Activated T-helper 1 cell treated with Interleukin-2 at 50 U/mL for 16 hours (primary cell): Measurements from ENCODE around the gene OR6C68.
"Not testable (repeated sequence)": the region's sequence is repeated elsewhere in the genome, so short reads cannot be mapped to it uniquely, and the experiment has no call there.

Source experiments
- DNase-seq: peaks from one replicate; pipeline ENCODE4 v3.0.0-alpha.2; 2020; ENCODE audit warnings: low read depth

OR6C68 gene

DNA sequence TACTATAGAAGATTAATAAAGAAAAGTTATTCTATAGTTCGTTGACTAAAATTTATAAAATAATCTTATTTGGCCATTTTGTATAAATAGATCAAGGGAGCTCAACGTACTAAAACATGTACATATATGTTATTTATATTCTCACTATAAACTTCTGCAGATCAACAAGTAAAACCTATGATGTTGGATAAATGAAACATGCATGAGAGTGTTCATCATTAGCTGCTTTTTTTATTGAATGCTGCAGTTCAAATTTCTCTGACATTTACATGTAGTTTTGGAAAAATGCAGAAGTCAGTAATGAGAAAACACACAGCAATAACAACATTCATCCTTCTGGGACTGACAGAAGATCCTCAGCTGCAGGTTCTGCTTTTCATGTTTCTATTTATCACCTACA, at the start of gene OR6C68:
Gene OR6C68, plus strand, starts transcription at position 301 of the 400 bp plus-strand sequence. Its CDS starts 0 bp downstream, at position 301.
- DNase-seq, result no peak

DNA sequence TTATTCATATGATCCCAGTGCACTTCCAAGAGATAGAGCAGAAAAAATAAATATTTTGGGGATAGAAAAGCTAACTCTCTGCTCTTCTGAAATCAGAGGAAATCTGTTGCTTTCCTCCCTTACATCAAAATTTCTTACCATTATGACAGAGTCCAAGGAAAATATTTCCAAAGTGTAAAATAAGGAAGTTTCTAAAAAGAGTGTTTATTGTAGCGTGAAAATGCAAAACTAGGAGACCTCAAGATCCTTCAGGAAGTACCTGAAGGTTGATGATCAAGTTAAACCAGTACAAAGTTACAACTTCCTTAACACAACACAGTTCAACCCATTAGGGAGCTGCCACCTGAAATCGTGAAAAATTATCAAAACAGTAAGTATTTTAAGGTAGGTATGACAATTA, 48.4 kb upstream of the OR6C68 start, which contains the start of gene OR6C2:
Gene OR6C2, plus strand, starts transcription at position 301 of the 400 bp plus-strand sequence. CDS start 8,138 bp downstream, outside the sequence.
- DNase-seq, result no peak

DNA sequence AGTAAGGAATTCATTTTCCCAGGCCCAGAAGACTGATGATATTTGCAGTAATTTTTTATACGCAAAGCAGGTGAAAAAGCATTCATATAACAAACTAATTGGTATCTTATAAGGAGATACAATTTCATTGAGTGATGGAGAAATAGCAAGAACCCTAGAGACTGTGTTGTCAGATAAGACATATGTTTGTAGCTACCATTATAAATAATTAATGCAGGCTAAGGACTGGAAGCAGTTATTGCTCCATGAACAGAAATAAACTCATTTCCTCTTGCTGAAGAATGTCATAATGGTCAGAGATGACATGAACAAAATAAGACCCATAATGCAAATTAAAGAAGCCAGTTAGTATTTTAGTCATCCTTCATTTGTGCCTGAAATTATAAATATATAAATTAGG, 46.8 kb upstream of the OR6C68 start:
- DNase-seq, result no peak

DNA sequence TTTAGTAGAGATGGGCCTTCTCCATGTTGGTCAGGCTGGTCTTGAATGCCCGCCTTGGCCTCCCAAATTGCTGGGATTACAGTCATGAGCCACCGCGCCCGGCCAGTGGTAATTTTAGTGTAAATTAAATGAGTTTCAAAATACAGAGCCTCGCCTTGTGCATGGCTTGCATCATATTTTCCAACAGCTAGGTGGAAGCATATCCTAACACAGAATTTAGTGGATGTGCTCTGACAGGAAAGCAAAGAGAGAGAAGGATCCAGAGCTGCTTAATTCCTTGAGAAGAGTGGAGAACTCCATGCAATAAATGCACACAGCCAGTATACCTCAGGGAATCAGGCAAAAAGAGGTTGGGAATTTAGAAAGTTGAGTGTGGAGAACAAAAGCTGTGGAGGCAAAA, 45.9 kb upstream of the OR6C68 start:
- DNase-seq, result no peak

DNA sequence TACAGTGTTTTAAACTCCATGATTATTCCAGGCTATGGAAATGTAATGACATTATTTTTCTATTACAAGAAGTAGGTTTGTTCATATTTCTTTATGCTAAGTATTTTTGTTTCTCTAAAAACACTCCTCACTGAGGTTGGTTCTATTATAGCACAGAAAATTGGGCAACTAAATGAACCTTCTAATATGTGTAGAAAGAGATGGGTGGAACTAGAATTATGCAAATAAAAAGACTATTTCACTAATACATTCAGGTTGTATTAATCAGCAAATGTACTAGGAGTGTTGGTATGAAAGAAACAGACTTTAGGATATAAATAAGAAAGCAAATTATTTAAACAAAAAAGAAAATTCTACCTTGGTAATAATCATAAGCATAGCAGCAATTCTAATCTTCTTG, 43.4 kb upstream of the OR6C68 start:
- no peak for DNase-seq

DNA sequence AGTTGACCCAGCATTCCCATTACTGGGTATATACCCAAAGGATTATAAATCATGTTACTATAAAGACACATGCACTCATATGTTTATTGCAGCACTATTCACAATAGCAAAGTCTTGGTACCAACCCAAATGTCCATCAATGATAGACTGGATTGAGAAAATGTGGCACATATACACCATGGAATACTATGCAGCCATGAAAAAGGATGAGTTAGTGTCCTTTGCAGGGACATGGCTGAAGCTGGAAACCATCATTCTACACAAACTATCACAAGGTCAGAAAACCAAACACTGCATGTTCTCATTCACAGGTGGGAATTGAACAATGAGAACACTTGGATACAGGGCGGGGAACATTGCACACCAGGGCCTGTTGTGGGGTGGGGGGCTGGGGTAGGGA, 27.3 kb upstream of the OR6C68 start:
- DNase-seq, result not testable (repeated sequence)

DNA sequence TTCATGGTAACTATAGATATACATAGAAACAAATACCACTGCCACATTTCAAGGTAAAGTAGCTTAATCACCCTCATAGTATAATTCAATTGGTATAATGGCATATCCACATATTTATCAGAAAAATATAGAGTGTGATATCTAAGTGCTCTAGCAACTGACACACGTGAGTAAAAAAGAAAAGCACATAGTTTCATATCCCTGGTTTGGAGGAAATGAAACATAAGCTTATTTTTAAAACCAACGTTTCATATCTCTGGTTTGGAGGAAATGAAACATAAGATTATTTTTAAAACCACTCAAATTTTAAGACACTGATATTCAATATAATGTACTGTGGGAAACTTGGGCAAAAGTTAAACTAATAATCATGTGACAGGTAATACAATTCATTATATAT, 24.3 kb upstream of the OR6C68 start:
- DNase-seq, result no peak

DNA sequence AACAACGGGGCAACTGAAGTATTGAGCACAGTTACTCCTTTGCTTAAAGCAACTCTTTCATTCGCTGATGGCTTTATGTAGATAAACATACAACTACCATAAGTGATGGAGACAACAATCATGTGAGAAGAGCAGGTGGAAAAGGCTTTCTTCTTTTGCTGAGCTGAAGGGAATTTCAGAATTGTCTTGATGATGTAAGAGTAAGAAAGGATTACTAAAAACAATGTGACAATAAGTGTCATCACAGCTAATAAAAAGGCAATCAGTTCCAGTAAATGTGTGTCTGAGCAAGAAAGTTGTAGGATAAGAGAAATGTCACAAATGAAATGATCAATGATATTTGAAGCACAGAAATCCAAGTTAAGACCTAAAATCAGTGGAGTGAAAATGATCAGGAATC, 22.9 kb upstream of the OR6C68 start:
- no peak for DNase-seq

DNA sequence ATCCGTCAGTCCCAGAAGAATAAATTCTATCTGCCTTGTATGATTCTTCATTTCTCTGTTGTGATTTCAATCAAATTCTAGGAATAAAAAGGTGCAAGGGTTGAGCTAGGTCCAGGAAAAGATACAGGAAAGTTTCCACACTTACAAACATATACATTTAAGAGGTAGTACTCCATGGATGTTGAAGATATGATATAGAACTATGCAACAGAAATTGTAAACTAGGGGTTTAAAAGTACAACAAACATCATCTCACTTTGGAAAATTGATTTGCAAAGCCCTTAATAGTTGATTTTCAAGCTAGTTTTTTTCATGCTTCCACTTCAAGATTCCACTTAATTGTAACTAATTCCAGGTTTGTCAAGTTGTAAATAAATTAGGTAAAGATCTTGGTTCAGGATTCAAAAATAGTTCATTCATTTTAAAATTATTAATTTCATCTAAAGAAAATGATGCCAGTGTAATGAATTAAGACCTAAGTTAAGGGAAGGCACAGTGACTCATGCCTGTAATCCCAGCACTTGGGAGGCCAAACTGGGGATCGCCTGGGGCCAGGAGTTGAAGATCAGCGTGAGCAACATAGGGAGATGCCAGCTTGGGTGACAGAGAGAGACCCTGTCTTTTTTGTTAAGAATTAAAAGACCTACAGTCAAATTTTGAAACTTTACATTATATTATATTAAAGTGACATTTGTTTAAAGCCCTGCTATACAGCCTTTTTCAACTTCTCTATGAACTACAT, 21.9 kb upstream of the OR6C68 start, which contains the start of gene OR6C70:
Gene OR6C70, minus strand, starts transcription at position 51 of the 742 bp plus-strand sequence. Its CDS starts 0 bp downstream, at position 51.
- DNase-seq, result no peak

DNA sequence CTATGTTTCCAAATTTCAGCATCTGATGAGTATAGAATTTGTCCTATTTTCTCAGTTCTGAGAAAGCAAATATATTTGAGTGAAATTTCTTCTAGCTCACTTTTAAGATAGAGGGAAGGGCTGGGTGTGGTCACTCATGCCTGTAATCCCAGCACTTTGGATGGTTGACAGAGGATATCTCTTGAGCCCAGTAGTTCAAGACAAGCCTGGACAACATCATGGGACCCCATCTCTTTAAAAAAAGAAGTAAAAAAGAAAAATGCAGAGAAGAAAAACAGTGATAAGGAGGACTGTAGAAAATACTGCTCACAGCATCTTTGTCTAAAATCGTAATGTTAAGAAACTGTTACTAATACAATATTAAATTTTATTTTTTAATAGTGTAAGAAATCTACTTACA, 19.9 kb upstream of the OR6C68 start:
- no peak for DNase-seq

DNA sequence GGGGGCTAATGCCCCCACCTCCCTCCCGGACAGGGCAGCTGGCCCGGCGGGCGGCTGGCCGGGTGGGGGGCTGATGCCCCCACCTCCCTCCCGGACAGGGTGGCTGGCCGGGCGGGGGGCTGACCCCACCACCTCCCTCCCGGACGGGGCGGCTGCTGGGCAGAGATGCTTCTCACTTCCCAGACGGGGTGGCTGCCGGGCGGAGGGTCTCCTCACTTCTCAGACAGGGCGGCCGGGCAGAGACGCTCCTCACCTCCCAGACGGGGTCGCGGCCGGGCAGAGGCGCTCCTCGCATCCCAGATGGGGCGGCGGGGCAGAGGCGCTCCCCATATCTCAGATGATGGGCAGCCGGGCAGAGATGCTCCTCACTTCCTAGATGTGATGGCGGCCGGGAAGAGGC, 13.0 kb upstream of the OR6C68 start:
- not testable (repeated sequence) for DNase-seq

DNA sequence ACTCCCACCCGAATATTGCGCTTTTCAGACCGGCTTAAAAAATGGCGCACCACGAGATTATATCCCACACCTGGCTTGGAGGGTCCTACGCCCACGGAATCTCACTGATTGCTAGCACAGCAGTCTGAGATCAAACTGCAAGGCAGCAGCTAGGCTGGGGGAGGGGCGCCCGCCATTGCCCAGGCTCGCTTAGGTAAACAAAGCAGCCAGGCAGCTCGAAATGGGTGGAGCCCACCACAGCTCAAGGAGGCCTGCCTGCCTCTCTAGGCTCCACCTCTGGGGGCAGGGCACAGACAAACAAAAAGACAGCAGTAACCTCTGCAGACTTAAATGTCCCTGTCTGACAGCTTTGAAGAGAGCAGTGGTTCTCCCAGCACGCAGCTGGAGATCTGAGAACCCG, 7.9 kb upstream of the OR6C68 start:
- not testable (repeated sequence) for DNase-seq

DNA sequence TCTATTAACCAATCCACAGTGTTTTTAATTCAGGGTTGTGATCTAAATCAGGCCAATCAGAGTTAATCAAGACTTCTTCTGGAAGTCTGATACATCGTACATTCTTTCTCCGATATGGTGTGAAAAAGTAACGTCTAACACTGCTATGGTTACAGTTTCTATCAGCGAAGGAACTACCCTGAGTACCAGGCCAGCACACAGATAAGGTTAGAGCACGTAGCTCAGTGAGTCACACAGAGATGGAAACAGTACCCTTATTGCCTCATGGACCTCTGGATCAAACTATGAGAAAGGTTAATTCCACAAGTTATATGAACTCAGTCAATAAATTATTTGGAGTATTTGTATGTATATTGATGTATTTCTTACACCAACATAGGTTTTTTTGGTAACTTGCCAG, 3.3 kb downstream of the OR6C68 start:
- DNase-seq, result no peak

DNA sequence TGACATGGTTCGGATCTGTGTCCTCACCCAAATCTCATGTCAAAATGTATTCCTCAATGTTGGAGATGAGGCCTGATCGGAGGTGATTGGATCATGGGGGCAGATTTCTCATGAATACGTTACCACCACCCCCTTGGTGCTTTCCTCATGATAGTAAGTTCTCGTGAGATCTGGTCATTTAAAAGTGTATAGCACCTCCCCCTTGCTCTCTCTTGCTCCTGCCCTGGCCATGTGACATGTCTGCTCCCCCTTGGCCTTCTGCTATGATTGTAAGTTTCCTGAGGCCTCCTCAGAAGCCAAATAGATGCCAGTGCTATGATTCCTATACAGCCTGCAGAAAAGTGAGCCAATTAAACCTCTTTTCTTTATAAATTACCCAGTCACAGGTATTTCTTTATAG, 7.1 kb downstream of the OR6C68 start:
- no peak for DNase-seq

DNA sequence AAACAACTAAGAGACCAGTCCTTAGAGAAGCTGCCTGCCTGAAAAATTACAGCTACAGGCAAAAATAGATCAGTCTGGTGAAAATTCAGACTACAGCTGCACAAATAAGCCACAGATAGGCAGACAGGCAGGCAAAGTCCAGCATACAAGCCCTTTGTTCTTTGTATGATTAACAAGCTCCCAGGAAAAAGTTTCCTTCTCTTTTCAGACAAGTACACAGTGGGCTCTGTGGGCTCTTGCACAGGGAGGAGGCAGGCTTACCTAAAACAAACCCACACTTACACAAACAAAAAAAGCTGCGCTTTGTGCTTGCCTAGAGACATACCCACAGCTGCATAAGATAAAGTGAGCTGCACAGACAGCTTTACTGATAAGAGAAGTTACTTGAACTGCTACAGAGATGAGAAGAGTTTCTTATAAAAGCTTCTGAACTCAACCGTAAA, 7.7 kb downstream of the OR6C68 start:
- DNase-seq, result no peak

DNA sequence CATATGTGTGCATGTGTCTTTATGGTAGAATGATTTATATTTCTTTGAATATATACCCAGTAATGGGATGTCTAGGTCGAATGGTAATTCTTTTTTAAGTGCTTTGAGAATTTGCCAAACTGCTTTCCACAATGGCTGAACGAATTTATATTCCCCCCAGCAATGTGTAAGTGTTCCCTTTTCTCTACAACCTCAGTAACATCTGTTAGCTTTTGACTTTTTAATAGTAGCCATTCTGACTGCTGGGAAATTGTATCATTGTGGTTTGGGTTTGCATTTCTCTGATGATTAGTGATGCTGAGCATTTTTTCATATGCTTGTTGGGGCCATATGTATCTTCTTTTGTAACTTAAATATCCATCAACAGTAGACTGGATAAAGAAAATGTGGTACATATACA, 9.4 kb downstream of the OR6C68 start:
- no peak for DNase-seq

DNA sequence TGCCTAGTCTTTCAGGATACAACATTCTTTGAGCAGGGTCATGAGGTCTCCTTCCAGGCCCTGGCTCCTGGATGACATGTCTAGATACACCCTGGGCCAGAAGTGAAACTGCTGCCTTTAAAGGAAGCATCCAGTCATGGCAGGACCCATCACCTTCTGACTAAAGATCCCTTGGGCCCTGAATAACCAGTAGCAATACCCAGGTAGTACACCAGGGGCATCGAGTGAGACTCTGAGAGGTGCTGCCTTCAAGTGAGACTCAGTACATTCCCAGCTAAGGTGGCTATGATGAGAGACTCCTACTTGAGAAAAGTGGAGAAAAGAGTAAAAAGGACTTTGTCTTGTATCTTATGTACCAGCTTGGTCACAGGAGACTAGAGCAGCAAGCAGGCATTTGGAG, 23.5 kb downstream of the OR6C68 start:
- no peak for DNase-seq

DNA sequence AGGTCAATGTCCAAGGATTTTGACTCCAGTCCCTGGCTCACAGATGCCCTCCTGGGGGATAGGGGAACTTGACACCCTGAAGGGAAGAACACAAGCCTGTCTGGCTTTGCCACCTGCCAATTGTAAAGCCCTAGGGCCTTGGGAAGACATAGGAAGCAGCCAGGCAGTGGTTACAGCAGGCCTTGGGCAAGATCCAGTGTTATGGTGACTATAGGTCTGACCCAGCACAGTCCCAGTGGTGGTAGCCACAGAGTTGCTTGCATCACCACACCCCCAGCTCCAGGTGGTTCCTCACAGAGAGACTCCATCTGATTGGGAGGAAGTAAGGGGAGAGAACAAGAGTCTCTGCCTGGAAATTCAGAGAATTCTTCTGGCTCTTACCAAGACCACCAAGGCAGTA, 24.2 kb downstream of the OR6C68 start:
- no peak for DNase-seq
